Thyroid gland (tissue), 4 donors: ENCODE results near the gene FAM136A.

ENCODE experiments used
- CTCF ChIP-seq, 6 experiments: fragments of 200-600 bp in 3 of 6; fragments of 450-650 bp in 3 of 6; sonication (generic) in 3 of 6; IDR thresholded peaks; one replicate each; pipeline ENCODE4 v1.5.1; 2016 to 2019; ENCODE audit warnings: antibody characterized with exemption in 6 of 6, mild to moderate bottlenecking in 2 of 6, inconsistent platforms in 1 of 6, moderate library complexity in 1 of 6
- POLR2A ChIP-seq, 2 donors: fragments of 450-650 bp; IDR thresholded peaks; one replicate each; pipeline ENCODE4 v1.6.1; 2017; ENCODE audit warnings: antibody characterized with exemption in 2 of 2, mild to moderate bottlenecking in 2 of 2, moderate library complexity in 1 of 2

- no peak for TF ChIP-seq CTCF (IDR thresholded peaks at IDR 0.05)
- no peak for TF ChIP-seq POLR2A (IDR thresholded peaks at IDR 0.05)
These were observed 20.7 kb upstream of the FAM136A start for GRCh38 chr2:70322518-70322917.
